Measurements from ENCODE around the gene DENR.

DNA sequence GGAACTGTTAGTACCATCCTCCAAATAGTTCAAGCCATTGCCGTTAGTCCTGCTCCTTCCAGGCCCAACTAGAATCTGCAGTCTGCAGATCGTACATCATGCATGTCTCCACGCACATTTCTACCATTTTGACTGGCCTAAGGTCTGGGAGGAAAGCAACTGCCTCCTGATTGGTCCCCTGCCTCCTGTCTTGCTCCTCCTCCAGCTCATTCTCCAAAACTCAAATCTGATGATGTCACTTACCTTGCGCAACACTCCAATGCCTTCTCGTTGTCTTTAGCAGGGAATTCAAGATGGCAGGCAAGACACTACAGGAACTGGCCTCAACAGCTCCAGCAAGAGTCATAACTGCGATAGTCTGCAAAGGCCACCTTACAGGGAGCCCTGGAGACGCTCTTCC, 12.3 kb upstream of the DENR start:
- TF ChIP-seq, protein P1, sequence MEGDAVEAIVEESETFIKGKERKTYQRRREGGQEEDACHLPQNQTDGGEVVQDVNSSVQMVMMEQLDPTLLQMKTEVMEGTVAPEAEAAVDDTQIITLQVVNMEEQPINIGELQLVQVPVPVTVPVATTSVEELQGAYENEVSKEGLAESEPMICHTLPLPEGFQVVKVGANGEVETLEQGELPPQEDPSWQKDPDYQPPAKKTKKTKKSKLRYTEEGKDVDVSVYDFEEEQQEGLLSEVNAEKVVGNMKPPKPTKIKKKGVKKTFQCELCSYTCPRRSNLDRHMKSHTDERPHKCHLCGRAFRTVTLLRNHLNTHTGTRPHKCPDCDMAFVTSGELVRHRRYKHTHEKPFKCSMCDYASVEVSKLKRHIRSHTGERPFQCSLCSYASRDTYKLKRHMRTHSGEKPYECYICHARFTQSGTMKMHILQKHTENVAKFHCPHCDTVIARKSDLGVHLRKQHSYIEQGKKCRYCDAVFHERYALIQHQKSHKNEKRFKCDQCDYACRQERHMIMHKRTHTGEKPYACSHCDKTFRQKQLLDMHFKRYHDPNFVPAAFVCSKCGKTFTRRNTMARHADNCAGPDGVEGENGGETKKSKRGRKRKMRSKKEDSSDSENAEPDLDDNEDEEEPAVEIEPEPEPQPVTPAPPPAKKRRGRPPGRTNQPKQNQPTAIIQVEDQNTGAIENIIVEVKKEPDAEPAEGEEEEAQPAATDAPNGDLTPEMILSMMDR (IDR thresholded peaks at IDR 0.05), result no peak
- no peak for TF ChIP-seq POLR2A (IDR thresholded peaks at IDR 0.05)
